ENCODE data around the gene DDX52.

Gene DDX52

DNA sequence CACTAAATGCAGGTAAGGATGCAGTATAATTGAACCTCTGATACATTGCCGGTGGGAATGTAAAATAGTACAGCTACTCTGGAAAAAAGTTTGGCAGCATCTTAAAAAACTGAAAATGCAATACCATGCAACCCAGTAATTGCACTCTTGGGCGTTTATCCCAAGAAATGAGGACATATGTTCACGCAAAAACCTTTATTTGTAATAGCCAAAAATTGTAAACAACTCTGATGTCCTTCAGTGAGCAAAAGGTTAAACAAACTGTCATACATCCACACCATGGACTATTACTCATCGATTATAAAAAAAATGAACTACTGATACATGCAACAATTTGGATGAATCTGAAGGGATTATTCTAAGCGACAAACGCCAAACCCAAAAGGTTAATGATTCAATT, 51.0 kb downstream of the DDX52 start:
- FAIRE-seq (no peak), DNase-seq (ENCODE audit: insufficient read length, low spot score) (no peak)

GRCh38 chr17:37585066-37585465, 58.2 kb downstream of the DDX52 start:
- FAIRE-seq = no peak
- no peak for DNase-seq (ENCODE audit: insufficient read length, low spot score)

GRCh38 chr17:37576281-37576680, 67.0 kb downstream of the DDX52 start:
- DNase-seq (ENCODE audit: insufficient read length, low spot score) (no peak), FAIRE-seq (no peak)

GRCh38 chr17:37574427-37574826, 68.8 kb downstream of the DDX52 start:
- FAIRE-seq (no peak), DNase-seq (ENCODE audit: insufficient read length, low spot score) (no peak)

DNA sequence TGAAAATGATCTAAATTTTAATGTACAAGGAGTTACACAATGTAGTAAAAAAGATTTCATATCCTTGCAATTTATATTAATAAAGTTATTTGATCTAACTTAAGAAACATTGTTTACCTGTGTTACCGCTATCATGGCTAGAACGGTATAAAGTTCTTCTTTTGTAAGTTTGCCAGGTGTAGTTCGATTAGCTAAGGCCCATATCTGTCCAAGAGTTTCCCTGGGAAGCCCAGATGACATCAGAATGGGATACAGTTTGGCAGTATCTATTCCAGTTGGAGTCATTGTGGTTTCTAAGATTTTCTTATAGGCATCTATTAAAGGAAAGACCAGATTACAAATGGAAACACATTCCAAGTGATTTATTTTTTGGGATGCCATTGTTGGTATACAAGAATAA, 71.6 kb downstream of the DDX52 start:
- FAIRE-seq (no peak), DNase-seq (ENCODE audit: insufficient read length, low spot score) (no peak)

GRCh38 chr17:37570527-37571093, 72.6 kb downstream of the DDX52 start:
- DNase-seq (ENCODE audit: insufficient read length, low spot score) = peak; percentile 88

GRCh38 chr17:37568350-37569053, 74.7 kb downstream of the DDX52 start:
- FAIRE-seq = no peak
- DNase-seq (ENCODE audit: insufficient read length, low spot score) = no peak

More at GRCh38 chr17:37570527-37571093, 72.6 kb downstream of the DDX52 start:
- FAIRE-seq = no peak

DNA sequence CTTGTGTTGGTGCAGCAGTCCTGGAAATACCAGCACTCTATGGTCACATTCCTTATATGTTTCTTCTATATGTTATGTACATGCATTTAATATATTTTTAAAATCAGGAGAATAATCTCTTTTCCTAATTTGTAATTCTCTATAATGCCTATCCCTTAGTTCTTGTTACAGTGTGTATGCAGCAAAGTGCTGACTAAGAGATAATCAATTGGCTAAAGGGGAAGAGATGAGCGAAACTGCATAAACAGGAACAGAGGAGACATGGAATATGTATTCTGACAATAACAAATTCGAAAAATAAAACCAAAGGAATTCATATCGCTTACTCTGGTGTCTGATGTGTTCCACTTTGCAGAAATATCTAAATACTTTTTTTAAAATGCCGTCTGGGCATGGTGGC, 75.7 kb downstream of the DDX52 start:
- DNase-seq (ENCODE audit: insufficient read length, low spot score) (no peak), FAIRE-seq (no peak)

- DNase-seq (ENCODE audit: insufficient read length, low spot score) (no peak), FAIRE-seq (no peak)
Measured at GRCh38 chr17:37567137-37567536, 76.1 kb downstream of the DDX52 start.

- FAIRE-seq (no peak), DNase-seq (ENCODE audit: insufficient read length, low spot score) (no peak)
Measured at GRCh38 chr17:37564252-37564651, 79.0 kb downstream of the DDX52 start.

GRCh38 chr17:37562016-37562745, 81.1 kb downstream of the DDX52 start:
- DNase-seq (ENCODE audit: insufficient read length, low spot score) = no peak
- FAIRE-seq = no peak
